ENCODE data around the gene CHD9NB.
A peak's percentile ranks its signal among the peaks of the same experiment; 100 is the strongest.
"Not testable (repeated sequence)": the region's sequence is repeated elsewhere in the genome, so short reads cannot be mapped to it uniquely, and the experiment has no call there.

Gene CHD9NB

GRCh38 chr16:53083119-53083518 lies 30.4 kb upstream of the CHD9NB start:
- DNase-seq = no peak

GRCh38 chr16:53082509-53082908 lies 29.8 kb upstream of the CHD9NB start:
- no peak for DNase-seq

GRCh38 chr16:53081686-53082407 lies 29.1 kb upstream of the CHD9NB start:
- no peak for DNase-seq

DNA sequence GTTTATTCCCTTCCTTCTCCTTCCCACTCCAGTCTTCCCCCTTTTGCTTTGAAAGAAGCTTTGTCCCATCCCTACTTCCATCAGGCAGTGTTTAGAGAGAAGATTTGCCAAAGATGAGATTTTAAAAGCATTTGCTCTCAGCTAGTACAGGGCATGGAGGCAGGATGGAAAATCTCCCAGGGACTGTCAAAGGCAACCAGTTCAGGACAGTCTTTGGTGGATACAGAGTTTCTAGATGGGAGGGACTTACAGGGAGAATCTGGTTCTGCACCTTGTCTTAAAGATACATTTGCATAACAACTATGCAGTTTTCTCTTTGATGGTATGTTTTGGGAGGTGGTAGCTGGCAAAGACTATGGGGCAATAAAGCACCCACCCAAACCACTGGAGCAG lies 28.3 kb upstream of the CHD9NB start:
- DNase-seq = no peak

DNA sequence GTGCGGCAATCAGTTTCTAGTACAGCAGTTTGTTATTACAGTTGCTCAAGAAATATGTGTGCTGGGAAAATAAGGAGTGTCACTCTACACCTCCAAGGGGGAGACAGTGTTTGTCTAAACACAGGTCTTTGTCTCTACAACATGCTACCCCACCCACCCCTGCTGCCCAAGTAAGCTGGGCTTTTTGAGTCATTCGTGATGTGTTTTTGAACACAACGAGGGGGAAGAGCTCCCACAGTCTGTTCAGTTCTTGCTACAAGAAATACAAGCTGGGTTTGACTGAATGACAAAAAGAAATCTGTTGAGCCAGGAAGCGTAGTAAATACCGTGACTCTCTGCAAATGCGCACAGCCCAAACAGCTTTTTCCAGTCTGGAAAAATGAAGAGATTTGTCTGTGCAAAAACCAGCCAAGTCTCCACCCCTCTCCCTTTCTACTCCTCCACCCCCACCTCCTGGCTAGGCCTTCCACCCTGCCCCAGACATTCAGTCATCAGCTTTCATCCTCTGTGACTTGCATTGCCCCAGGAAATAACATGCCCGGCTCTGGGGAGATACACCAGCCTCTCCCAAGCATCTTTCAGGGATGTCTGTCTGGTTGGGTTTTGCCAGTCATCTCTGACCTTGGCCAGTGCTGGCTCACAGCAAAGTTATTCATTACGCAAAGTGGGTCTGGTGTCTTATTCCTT lies 27.8 kb upstream of the CHD9NB start:
- no peak for DNase-seq

GRCh38 chr16:53078765-53079485 lies 26.2 kb upstream of the CHD9NB start:
- peak in 1 of 2 experiments; percentile 16 for DNase-seq

DNA sequence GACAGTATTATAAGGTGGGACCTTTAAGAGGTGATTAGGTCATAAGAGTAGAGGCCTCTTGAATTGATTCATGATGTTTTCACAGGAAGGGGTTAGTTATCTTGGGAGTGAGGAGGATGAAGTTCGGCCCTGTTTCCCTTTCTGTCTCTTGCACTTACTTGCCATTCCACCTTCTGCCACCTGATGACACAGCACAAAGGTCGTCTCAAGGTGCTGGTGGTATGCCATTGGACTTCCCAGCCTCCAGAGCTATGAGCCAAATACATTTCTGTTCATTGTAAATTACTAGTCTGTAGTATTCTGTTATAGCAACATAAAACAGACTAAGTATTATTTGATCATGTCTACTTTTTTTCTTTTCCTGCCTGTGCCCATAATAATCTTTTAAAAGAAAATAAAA lies 25.6 kb upstream of the CHD9NB start:
- DNase-seq = no peak

DNA sequence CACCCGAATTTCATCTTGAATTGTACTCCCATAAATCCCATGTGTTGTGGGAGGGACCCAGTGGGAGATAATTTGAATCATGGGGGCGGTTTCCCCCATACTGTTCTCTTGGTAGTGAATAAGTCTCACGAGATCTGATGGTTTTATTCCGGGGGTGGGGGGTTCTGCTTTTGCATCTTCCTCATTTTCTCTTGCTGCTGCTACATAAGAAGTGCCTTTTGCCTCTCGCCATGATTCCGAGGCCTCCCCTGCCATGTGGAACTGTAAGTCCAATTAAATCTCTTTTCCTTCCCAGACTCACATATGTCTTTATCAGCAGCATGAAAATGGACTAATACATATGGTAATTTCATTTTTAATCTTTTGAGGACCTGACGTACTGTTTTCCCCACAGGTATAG lies 22.8 kb upstream of the CHD9NB start:
- not testable (repeated sequence) for DNase-seq

DNA sequence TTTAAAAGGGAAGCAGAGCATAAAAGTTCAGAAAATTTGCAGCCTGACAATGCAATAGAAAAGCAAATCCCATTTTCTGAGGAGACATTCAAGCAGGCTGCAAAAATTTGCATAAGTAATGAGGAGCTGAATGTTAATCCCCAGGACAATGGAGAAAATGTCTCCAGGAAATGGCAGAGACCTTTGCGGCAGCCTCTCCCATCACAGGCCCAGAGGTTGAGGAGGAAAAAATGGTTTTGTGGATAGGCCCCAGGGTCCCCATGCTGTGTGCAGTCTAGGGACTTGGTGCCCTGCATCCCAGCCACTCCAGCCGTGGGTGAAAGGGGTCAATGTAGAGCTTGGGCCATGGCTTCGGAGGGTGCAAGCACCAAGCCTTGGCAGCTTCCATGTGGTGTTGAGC lies 21.6 kb upstream of the CHD9NB start:
- not testable (repeated sequence) for DNase-seq

- DNase-seq = no peak
Observed at GRCh38 chr16:53073022-53073421, 20.3 kb upstream of the CHD9NB start.

GRCh38 chr16:53071748-53072301 lies 19.1 kb upstream of the CHD9NB start:
- peak; percentile 42 to 82 for DNase-seq

GRCh38 chr16:53069772-53070171 lies 17.1 kb upstream of the CHD9NB start:
- DNase-seq = no peak

DNA sequence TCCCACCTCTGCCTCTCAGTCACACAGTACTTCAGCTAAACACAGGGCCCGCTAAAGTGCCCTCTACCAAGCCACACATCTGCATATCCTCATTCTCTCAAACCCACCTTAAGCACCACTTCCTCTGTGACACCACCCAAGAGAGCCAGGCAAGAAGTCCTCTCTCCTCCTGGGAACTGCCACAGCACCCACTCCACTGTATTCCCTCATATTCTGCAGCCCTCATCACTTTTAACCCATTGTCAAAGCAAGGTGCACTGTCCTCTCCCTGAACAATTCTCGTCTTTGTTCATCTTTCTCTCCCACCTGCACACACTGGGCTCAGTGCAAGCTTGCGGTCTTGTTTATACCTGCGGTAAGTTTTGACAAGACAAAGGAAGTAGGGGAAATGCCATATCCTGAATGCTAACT lies 15.7 kb upstream of the CHD9NB start:
- no peak for DNase-seq

DNA sequence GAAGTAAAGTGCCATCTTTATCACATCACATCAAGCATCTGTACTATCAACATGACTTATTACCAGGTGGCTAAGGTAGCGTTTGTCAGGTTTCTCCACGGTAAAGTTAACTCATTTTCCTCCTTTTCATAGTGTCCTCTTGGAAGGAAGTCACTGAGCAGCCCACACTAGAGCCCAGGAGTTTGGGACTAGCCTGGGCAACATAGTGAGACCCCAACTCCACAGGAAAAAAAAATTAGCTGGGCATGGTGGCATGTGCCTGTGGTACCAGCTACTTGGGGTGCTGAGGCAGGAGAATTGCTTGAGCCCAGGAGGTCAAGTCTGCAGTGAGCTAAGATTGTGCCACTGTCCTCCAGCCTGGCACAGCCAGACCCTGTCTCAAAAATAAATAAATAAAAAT lies 15.0 kb upstream of the CHD9NB start:
- DNase-seq = no peak

DNA sequence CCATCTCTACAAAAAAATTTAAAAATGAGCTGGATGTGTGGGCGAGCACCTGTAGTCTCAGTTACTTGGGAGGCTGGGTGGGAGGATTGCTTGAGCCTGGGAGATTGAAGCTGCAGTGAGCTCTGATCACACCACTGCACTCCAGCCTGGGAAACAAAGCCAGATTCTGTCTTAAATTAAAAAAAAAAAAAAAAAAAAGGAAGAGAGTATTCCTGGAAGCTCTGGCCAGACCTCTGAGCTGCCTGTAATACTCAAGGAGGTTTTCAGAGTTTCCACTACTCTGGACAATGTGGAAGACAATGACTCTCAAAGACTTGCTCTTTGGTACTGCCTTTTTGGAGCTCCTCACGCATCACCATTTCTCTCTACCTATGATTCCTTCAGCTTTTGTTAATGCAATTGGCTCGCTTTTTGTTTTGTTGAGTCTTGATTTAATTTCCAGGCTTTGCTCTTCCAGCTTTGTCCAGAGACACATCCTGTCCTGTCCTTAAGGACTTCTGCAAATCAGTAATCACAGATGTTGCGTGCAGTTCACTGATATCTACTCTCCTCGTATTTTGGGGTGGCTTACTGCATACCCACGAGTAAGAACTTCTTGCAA lies 12.9 kb upstream of the CHD9NB start:
- DNase-seq = no peak

DNA sequence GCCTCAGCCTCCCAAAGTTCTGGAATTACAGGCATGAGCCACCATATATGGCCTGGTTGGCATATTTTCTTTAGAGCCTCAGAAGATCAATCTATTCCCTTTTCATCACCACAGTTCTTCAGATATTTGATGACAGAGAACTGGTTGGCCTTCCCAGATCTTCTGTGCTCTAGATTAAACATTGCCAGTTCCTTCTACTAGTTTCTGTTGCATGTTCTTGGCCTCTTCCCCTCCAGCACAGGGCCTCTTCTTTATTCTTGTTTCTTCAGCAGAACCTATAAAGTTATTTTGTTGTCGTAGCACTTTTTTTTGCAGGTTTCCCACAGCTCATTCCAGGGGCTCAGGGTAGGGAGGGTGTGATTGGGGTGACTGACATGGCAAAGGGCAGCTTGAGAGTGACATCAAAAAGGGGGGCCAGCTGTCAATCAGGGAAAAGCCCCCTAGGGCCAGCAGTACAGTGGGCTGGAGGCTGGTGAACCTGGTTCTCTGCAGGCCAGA lies 11.4 kb upstream of the CHD9NB start:
- no peak for DNase-seq

- no peak for DNase-seq
Observed at GRCh38 chr16:53061701-53062159, 9.0 kb upstream of the CHD9NB start.

DNA sequence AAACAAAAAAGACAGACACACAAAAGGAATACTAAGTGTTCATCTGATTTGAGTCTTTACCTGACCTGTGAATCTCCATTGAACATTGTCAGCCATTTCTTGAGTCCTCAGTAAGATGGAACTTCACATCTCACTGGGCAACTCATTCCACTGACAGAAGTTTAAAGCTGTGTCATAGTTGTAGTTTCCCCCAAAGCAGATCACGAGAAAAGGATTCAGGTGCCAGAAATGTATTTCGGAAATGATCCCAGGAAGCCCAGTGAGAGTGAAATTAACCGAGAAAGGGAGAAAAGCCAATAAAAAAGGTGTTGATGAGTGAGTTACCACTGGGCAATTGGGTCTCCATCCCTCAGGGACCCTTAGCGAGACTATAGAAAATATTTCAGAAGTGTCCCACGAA lies 8.6 kb upstream of the CHD9NB start:
- DNase-seq = no peak

GRCh38 chr16:53059672-53060071 lies 7.0 kb upstream of the CHD9NB start:
- no peak for DNase-seq

GRCh38 chr16:53058882-53059281 lies 6.2 kb upstream of the CHD9NB start:
- DNase-seq = no peak

DNA sequence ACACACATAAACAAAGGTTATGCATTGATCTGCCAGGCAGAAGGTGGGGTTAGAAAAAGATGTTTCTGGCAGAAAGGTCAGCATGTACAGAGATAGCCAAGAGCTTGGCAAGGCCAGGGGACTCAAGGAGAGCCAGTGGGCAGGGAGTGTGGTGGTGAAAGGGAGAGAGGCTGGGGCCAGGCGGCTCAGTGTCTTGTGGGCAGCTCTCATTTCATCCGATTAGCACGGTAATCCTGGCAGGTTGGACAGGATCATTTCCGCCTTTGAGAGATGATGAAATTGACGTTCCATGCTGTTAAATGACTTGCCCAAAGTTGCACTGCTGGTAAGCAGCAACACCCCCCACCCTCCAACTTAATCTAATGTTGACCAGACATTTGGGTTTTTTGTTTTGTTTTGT lies 5.7 kb upstream of the CHD9NB start:
- peak; percentile 48 to 75 for DNase-seq

DNA sequence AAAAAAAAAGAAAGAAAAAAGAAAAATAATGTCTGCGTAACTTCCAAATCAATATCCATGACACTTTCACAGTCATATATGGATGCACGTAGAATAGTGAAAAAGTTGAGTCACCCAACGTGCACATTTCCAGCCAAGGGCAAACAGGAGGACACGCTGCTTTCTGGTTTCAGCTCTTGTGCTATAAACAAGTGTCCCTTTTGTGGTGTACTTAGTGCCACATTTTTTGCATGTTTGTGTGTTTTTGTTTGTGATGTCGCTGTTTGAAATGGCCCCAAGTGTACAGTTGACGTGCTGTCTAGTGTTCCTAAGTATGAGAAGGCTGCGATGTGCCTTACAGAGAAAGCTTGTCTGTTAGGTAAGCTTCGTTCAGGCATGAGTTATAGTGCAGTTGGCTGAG lies 5.0 kb upstream of the CHD9NB start:
- no peak for DNase-seq

DNA sequence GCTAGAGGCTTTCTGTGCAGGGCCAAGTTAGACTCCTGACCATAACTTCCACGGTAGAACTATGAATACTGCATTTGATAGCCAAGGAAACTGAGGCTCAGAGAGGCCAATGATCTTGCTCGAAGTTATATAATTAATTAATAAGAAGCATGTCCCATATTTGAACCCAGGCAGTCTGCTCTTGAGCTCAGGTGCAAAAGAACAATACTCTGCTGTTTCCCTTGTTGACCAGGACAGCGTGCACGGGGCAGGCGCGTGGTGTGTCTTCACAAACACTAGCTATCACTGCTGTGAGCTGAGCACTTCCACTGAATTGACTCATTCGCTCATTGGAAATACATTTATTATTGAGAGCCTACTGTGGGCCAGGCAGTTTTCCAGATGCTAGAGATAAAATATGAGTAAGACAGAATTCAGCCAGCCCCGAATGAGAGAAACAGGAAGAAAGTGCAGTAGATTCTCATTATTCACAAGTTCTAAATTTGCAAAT lies 3.7 kb upstream of the CHD9NB start:
- no peak for DNase-seq

Measured in NCI-H524 (cell line).